HepG2 (cell line): ENCODE measurements around the gene ASGR1. TPM values are rescaled to one million over a fixed set of nuclear protein-coding genes. Genes with fewer than 3 reads are reported as not detected.
A peak's percentile ranks its signal among the peaks of the same experiment; 100 is the strongest.

Experiments
- BCL6 ChIP-seq: IDR thresholded peaks from 2 replicates; pipeline ENCODE4 v1.6.1; 2016; ENCODE audit warnings: missing genetic modification reagents, missing compliant biosample characterization
- FOXP1 ChIP-seq, 2 experiments: fragments of 450-650 bp in 1 of 2; IDR thresholded peaks; 2 replicates each; pipeline ENCODE4 v1.6.1; 2017 to 2018; ENCODE audit warnings: antibody characterized with exemption in 1 of 2
- KLF15 ChIP-seq: sonication (generic); formaldehyde crosslinking; IDR thresholded peaks from 2 replicates; pipeline ENCODE4 v1.8.1; 2023; ENCODE audit warnings: borderline replicate concordance, mild to moderate bottlenecking, inconsistent platforms, missing genetic modification reagents, mixed read lengths
- MYC ChIP-seq: sonication (generic); formaldehyde crosslinking; IDR thresholded peaks from 2 replicates; pipeline ENCODE4 v1.9.0; 2021; ENCODE audit warnings: missing genetic modification reagents, borderline replicate concordance
- NFATC3 ChIP-seq: sonication (generic); formaldehyde crosslinking; IDR thresholded peaks from 2 replicates; pipeline ENCODE4 v1.5.1; 2020; ENCODE audit warnings: mild to moderate bottlenecking, missing genetic modification reagents
- ONECUT2 ChIP-seq: sonication (generic); formaldehyde crosslinking; IDR thresholded peaks from 2 replicates; pipeline ENCODE4 v1.4.0; 2020; ENCODE audit warnings: missing genetic modification reagents
- SUZ12 ChIP-seq: fragments of 150-350 bp; IDR thresholded peaks from 2 replicates; pipeline ENCODE4 v1.6.1; 2014; ENCODE audit warnings: low read depth, low read length
- ZMYM3 ChIP-seq: sonication (generic); formaldehyde crosslinking; IDR thresholded peaks from 2 replicates; pipeline ENCODE4 v1.5.1; 2020; ENCODE audit warnings: mild to moderate bottlenecking, missing genetic modification reagents
- ZNF205 ChIP-seq: IDR thresholded peaks from 2 replicates; pipeline ENCODE4 v1.6.1; 2018; ENCODE audit warnings: missing biosample characterization, missing genetic modification reagents
- ZNF235 ChIP-seq: sonication (generic); formaldehyde crosslinking; IDR thresholded peaks from 2 replicates; pipeline ENCODE4 v1.8.1; 2023; ENCODE audit warnings: mild to moderate bottlenecking, missing genetic modification reagents, borderline replicate concordance
- ZNF607 ChIP-seq: sonication (generic); formaldehyde crosslinking; IDR thresholded peaks from 2 replicates; pipeline ENCODE4 v1.5.1; 2020; ENCODE audit warnings: missing genetic modification reagents, mild to moderate bottlenecking, borderline replicate concordance
- polyA plus RNA-seq, 8 experiments: library from polyadenylated mRNA; depleted of rRNA in 3 of 8; stranded (reverse) in 7 of 8; unstranded in 1 of 8; fragments of >200 nt; fragmentation: Illumina TruSeq in 4 of 8; extraction: Trizol in 4 of 8; gene quantifications; 2 replicates each; pipeline versions ENCODE4 v1.2.1 to v1.2.3, GENCODE V29; 2011 to 2016; ENCODE audit warnings: low read depth in 4 of 8, missing spikeins in 1 of 8, mixed read lengths in 1 of 8; ENCODE audit not compliant: insufficient read depth in 1 of 8
- total RNA-seq, 5 experiments: library from RNA; depleted of rRNA; stranded (reverse); fragments of >200 nt; fragmentation: Illumina TruSeq; extraction: Trizol; gene quantifications; 2 replicates each; pipeline ENCODE4 v1.2.3, GENCODE V29; 2016; ENCODE audit warnings: low read depth in 1 of 5
- TF ChIP-seq, protein P1 (sequence below): sonication (generic); formaldehyde crosslinking; IDR thresholded peaks from 2 replicates; pipeline ENCODE4 v1.9.0; 2021; ENCODE audit warnings: mild to moderate bottlenecking, missing genetic modification reagents
- TF ChIP-seq, protein P2 (sequence below): sonication (generic); formaldehyde crosslinking; IDR thresholded peaks from 2 replicates; pipeline ENCODE4 v1.5.0; 2020; ENCODE audit warnings: missing genetic modification reagents
- TF ChIP-seq, protein P3 (sequence below): sonication (generic); formaldehyde crosslinking; IDR thresholded peaks from 2 replicates; pipeline ENCODE4 v1.8.1; 2023; ENCODE audit warnings: mild to moderate bottlenecking, missing genetic modification reagents
- TF ChIP-seq, protein P4 (sequence below): IDR thresholded peaks from 2 replicates; pipeline ENCODE4 v1.6.1; 2012; ENCODE audit warnings: low read depth, low read length, improper control_type of control experiment
- TF ChIP-seq, protein P5 (sequence below): sonication (generic); formaldehyde crosslinking; IDR thresholded peaks from 2 replicates; pipeline ENCODE4 v1.8.0; 2022; ENCODE audit warnings: mild to moderate bottlenecking, missing genetic modification reagents

ASGR1 gene
- total and polyA plus RNA-seq, 2 of the 13 experiments (the other 11 are each of a cell fraction or from before 2014, with no cell fraction given): 353 to 796 TPM

DNA sequence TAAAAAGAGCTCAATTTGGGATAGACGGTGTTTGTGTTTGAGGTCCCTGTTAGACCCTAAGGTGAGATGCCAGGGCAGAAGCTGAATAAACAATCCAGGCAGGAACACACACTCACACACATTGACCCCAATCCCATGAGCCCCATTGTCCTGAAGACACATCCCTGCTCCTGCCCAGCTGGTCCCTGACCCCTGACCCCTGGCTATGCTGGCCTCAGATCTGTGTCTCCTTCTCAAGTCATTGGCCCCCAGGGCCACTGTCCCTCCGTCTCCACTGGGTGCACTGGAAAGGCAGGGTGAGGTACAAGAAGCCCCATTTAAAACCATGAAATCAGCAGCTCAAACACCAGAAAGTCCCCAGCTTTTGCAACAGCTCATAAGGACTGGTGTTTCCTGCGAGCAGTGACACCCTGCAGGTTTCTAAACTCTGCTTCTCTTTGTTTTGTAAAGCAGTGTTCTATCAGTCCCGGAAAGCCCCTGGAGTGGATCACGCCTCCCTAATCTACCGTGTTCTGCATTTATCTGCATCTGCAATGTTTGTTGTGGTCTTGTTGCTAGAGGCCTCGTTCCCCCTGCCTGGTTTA lies 46.6 kb downstream of the ASGR1 start (continued):
- TF ChIP-seq NFATC3 (CRISPR knock-in tag): no peak
- no peak for TF ChIP-seq ZNF235 (CRISPR knock-in tag)
- no peak for TF ChIP-seq ZNF205
- TF ChIP-seq, protein P1, sequence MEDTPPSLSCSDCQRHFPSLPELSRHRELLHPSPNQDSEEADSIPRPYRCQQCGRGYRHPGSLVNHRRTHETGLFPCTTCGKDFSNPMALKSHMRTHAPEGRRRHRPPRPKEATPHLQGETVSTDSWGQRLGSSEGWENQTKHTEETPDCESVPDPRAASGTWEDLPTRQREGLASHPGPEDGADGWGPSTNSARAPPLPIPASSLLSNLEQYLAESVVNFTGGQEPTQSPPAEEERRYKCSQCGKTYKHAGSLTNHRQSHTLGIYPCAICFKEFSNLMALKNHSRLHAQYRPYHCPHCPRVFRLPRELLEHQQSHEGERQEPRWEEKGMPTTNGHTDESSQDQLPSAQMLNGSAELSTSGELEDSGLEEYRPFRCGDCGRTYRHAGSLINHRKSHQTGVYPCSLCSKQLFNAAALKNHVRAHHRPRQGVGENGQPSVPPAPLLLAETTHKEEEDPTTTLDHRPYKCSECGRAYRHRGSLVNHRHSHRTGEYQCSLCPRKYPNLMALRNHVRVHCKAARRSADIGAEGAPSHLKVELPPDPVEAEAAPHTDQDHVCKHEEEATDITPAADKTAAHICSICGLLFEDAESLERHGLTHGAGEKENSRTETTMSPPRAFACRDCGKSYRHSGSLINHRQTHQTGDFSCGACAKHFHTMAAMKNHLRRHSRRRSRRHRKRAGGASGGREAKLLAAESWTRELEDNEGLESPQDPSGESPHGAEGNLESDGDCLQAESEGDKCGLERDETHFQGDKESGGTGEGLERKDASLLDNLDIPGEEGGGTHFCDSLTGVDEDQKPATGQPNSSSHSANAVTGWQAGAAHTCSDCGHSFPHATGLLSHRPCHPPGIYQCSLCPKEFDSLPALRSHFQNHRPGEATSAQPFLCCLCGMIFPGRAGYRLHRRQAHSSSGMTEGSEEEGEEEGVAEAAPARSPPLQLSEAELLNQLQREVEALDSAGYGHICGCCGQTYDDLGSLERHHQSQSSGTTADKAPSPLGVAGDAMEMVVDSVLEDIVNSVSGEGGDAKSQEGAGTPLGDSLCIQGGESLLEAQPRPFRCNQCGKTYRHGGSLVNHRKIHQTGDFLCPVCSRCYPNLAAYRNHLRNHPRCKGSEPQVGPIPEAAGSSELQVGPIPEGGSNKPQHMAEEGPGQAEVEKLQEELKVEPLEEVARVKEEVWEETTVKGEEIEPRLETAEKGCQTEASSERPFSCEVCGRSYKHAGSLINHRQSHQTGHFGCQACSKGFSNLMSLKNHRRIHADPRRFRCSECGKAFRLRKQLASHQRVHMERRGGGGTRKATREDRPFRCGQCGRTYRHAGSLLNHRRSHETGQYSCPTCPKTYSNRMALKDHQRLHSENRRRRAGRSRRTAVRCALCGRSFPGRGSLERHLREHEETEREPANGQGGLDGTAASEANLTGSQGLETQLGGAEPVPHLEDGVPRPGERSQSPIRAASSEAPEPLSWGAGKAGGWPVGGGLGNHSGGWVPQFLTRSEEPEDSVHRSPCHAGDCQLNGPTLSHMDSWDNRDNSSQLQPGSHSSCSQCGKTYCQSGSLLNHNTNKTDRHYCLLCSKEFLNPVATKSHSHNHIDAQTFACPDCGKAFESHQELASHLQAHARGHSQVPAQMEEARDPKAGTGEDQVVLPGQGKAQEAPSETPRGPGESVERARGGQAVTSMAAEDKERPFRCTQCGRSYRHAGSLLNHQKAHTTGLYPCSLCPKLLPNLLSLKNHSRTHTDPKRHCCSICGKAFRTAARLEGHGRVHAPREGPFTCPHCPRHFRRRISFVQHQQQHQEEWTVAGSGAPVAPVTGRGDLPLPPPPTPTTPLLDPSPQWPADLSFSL (CRISPR knock-in tag): peak; percentile 28; the same call in 1 of the 2 replicates
- TF ChIP-seq ZMYM3 (CRISPR knock-in tag): peak; percentile 54; the same call in 1 of the 2 replicates
- no peak for TF ChIP-seq ONECUT2 (CRISPR knock-in tag)
- no peak for TF ChIP-seq SUZ12
- peak; percentile 36; the same call in 1 of the 2 replicates for TF ChIP-seq MYC (CRISPR knock-in tag)
- TF ChIP-seq FOXP1 (IDR thresholded peaks at IDR 0.05): no peak
- TF ChIP-seq FOXP1 (CRISPR knock-in tag; IDR thresholded peaks at IDR 0.05): peak; percentile 27; the same call in 1 of the 2 replicates
- TF ChIP-seq ZNF607 (CRISPR knock-in tag): no peak
- TF ChIP-seq, protein P2, sequence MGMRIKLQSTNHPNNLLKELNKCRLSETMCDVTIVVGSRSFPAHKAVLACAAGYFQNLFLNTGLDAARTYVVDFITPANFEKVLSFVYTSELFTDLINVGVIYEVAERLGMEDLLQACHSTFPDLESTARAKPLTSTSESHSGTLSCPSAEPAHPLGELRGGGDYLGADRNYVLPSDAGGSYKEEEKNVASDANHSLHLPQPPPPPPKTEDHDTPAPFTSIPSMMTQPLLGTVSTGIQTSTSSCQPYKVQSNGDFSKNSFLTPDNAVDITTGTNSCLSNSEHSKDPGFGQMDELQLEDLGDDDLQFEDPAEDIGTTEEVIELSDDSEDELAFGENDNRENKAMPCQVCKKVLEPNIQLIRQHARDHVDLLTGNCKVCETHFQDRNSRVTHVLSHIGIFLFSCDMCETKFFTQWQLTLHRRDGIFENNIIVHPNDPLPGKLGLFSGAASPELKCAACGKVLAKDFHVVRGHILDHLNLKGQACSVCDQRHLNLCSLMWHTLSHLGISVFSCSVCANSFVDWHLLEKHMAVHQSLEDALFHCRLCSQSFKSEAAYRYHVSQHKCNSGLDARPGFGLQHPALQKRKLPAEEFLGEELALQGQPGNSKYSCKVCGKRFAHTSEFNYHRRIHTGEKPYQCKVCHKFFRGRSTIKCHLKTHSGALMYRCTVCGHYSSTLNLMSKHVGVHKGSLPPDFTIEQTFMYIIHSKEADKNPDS: no peak
- no peak for TF ChIP-seq KLF15 (CRISPR knock-in tag)
- TF ChIP-seq, protein P3, sequence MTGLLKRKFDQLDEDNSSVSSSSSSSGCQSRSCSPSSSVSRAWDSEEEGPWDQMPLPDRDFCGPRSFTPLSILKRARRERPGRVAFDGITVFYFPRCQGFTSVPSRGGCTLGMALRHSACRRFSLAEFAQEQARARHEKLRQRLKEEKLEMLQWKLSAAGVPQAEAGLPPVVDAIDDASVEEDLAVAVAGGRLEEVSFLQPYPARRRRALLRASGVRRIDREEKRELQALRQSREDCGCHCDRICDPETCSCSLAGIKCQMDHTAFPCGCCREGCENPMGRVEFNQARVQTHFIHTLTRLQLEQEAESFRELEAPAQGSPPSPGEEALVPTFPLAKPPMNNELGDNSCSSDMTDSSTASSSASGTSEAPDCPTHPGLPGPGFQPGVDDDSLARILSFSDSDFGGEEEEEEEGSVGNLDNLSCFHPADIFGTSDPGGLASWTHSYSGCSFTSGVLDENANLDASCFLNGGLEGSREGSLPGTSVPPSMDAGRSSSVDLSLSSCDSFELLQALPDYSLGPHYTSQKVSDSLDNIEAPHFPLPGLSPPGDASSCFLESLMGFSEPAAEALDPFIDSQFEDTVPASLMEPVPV (CRISPR knock-in tag): 0 out of 2 replicates have a peak, but pooled peaks have one; percentile 31
- no peak for TF ChIP-seq BCL6
- TF ChIP-seq, protein P4, sequence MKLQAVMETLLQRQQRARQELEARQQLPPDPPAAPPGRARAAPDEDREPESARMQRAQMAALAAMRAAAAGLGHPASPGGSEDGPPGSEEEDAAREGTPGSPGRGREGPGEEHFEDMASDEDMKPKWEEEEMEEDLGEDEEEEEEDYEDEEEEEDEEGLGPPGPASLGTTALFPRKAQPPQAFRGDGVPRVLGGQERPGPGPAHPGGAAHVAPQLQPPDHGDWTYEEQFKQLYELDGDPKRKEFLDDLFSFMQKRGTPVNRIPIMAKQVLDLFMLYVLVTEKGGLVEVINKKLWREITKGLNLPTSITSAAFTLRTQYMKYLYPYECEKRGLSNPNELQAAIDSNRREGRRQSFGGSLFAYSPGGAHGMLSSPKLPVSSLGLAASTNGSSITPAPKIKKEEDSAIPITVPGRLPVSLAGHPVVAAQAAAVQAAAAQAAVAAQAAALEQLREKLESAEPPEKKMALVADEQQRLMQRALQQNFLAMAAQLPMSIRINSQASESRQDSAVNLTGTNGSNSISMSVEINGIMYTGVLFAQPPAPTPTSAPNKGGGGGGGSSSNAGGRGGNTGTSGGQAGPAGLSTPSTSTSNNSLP: 0 out of 2 replicates have a peak, but pooled peaks have one; percentile 9
- TF ChIP-seq, protein P5, sequence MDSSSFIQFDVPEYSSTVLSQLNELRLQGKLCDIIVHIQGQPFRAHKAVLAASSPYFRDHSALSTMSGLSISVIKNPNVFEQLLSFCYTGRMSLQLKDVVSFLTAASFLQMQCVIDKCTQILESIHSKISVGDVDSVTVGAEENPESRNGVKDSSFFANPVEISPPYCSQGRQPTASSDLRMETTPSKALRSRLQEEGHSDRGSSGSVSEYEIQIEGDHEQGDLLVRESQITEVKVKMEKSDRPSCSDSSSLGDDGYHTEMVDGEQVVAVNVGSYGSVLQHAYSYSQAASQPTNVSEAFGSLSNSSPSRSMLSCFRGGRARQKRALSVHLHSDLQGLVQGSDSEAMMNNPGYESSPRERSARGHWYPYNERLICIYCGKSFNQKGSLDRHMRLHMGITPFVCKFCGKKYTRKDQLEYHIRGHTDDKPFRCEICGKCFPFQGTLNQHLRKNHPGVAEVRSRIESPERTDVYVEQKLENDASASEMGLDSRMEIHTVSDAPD (CRISPR knock-in tag): no peak
